Spleen (tissue), 7 donors: Measurements from ENCODE around the gene CBLN3.

Source experiments
- CTCF ChIP-seq, 11 experiments: fragments of 200-600 bp in 7 of 11; fragments of 450-650 bp in 4 of 11; sonication (generic) in 4 of 11; IDR thresholded peaks in 8 of 11; conservative IDR thresholded peaks in 3 of 11; 1 replicate in 7 of 11; 2 replicates in 4 of 11; pipeline versions ENCODE4 v1.4.0 to v1.8.0; 2016 to 2021; ENCODE audit warnings: antibody characterized with exemption in 11 of 11, inconsistent platforms in 4 of 11, mild to moderate bottlenecking in 1 of 11
- POLR2A ChIP-seq, 3 donors: fragments of 450-650 bp; IDR thresholded peaks; one replicate each; pipeline ENCODE4 v1.5.1; 2017; ENCODE audit warnings: antibody characterized with exemption in 3 of 3, mild to moderate bottlenecking in 1 of 3
- POLR2AphosphoS5 ChIP-seq, 3 donors: sonication (generic); formaldehyde crosslinking; IDR thresholded peaks; one replicate each; pipeline ENCODE4 v1.5.1; 2017; ENCODE audit warnings: antibody characterized with exemption in 3 of 3
- donor health status: DM: no; HTN: no; CAD: no; lungs with moderate emphysema.
- donor health status: DM: no; HTN: no; CAD: no.
- donor health status: DM: no; HTN: no; CAD: no.

GRCh38 chr14:24434036-24434435 is 4.6 kb upstream of the CBLN3 start:
- TF ChIP-seq CTCF (IDR thresholded peaks at IDR 0.05 in 8 of 11, conservative IDR thresholded peaks at IDR 0.05 in 3 of 11), result no peak
- no peak for TF ChIP-seq POLR2A (IDR thresholded peaks at IDR 0.05)
- no peak for TF ChIP-seq POLR2AphosphoS5 (IDR thresholded peaks at IDR 0.05)
